Limb (tissue), 2 donors: ENCODE data around the gene RPS6KB2.
"Not testable (repeated sequence)": the region's sequence is repeated elsewhere in the genome, so short reads cannot be mapped to it uniquely, and the experiment has no call there.

Source experiments
- DNase-seq, 2 donors: peaks; one replicate each; pipeline ENCODE4 v3.0.0-alpha.2; 2016; ENCODE audit errors: extremely low spot score in 2 of 2

Gene RPS6KB2

GRCh38 chr11:67410984-67411784 lies 17.1 kb upstream of the RPS6KB2 start:
- DNase-seq = no peak

GRCh38 chr11:67411785-67412152 lies 16.5 kb upstream of the RPS6KB2 start:
- DNase-seq = no peak

- DNase-seq = no peak
Observed at GRCh38 chr11:67412495-67413179, 15.7 kb upstream of the RPS6KB2 start.

DNA sequence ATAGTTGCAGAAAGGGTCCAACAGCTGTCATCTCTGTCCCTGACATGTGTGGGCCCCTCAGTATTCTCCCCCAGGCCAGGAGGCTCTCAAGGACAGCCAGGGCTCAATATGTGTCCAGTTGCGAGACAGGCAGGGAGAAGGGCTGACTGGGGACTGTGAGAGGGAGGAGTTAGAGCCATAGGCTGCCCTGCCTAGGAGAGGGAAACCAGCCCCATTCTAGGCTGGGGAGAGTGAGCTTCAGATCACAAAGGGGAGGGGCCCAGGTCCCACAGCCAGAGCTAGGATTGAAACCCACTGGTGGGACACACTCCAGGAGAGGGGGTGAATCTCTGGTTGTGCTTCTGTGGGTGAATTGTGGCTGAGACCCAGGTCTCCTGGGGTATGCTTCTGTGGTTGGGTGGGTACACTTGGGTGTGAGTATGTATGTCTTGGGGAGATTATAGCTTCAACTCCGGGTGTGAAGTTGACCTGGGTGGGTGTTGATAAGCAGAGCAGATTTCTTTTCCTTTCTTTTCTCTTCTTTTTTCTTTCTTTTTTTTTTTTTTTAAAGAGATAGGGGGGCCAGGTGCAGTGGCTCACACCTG lies 14.9 kb upstream of the RPS6KB2 start:
- DNase-seq = no peak

DNA sequence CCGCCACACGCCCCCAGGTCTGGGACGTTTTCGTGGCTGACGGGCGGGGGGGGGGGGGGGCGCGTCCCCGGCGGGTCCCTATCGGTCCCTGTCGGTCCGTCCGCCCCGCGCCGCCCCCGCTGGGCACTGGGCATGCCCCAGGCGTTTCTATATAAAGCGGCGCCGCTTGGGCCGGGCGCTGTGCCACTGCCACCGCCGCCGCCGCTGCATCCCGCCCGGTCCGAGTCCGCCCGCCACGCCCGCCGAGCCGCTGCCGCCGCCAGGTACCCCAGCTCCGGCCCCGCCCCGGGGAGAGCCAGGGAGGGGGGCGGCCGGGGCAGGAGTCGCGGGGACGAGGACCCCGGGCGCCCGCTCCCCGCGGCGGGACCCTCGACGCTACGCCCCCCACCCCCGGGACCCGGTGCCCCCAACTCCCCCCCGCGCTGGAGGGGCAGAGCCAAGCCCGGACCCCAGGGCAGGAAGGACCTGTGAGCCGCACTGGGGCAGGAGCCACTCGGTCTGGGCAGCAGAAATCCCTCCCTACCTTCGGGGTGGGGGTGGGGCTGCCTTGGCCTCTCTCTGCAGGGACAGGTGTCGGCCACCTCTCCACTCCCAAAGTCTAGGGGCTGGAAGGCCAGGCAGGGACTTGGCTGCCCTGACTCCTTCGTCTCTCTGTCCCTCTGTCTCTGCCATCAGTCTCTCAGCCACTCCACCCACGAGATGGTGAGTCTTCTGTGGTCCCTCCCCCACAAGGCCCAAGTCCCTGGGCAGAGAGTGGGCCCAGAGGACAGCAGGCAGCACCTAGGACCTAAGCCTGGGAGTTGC lies 12.6 kb upstream of the RPS6KB2 start, which contains the start of gene CARNS1:
CARNS1 (plus strand) TSS at position 178 of the 804 bp plus-strand sequence; CDS start at position 700, 522 bp downstream.
- DNase-seq = no peak

GRCh38 chr11:67416416-67417335 lies 11.6 kb upstream of the RPS6KB2 start:
- DNase-seq = no peak

DNA sequence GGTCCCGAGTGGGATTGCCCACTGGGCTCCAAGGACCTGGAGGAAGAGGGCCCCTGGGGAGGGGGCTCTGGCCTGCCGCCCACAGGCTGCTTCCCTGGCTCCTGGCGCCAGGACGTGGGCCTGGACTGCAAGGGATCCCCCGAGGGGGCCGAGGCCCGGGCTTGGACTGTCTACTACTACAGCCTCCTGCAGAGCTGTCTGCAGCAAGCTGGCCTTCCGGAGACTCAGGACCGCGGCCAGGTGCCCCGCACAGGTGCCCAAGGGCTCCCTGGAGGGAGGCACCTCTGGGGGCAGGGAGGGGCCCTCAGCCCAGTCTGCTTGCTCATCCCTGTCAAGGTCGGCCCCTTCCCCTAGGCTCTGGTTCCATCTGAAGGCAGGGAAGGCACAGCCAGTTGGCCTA lies 10.9 kb upstream of the RPS6KB2 start:
- DNase-seq = no peak

DNA sequence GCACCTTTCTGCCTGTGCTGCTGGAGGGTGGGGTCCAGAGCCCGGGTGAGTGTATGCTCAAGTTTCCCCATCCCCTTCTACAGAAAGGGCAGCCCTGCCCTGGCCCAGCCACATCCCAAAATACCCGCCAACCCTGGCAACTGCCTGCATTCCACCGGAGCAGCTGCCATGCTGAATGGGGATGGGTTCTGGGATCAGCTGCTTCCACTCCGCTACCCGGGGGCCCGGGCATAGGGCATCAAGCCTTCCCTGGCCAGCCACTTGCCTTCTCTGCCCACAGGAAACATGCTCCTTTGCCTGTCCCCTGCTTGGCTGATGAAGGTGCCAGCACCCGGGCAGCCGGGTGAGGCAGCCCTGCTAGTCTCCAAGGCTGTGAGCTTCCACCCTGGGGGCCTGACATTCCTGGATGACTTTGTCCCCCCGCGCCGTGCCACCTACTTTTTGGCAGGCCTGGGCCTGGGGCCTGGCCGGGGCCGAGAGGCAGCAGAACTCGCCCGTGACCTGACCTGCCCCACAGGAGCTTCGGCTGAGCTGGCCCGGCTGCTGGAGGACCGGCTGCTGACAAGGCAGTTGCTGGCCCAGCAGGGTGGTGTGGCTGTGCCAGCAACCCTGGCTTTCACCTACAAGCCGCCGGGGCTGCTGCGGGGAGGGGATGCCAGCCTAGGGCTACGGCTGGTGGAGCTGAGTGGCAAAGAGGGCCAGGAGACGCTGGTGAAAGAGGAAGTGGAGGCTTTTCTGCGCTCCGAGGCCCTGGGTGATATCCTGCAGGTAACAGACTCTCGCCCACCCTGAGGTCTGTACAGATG lies 9.6 kb upstream of the RPS6KB2 start:
- DNase-seq = no peak

- DNase-seq = no peak
Observed at GRCh38 chr11:67419325-67420049, 8.8 kb upstream of the RPS6KB2 start.

- DNase-seq = no peak
Observed at GRCh38 chr11:67420147-67420645, 8.1 kb upstream of the RPS6KB2 start.

GRCh38 chr11:67420646-67421429 lies 7.5 kb upstream of the RPS6KB2 start:
- peak; percentile 92 to 99 for DNase-seq

DNA sequence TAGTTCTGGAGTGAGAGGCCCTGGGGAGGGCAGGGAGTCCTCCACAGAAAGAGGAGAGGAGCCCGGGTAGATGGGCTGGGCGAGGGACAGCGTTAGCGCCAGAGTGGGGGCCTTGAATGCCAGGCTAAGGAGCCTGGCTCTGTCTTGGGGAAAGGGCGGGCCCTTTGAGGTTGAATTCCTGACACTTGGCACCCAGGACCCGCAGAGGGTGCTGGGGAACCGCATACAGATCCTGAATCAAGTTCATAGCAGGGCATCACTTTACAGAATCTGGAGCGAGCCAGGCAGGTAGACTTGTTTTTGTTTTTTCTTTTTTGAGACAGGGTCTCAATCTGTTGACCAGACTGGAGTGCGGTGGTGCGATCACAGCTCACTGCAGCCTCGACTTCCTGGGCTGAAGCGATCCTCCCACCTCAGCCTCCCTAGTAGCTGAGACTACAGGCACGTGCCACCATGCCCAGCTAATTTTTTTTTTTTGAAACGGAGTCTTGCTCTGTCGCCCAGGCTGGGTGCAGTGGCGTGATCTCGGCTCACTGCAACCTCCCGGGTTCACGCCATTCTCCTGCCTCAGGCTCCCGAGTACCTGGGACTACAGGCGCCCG lies 6.8 kb upstream of the RPS6KB2 start:
- no peak for DNase-seq

DNA sequence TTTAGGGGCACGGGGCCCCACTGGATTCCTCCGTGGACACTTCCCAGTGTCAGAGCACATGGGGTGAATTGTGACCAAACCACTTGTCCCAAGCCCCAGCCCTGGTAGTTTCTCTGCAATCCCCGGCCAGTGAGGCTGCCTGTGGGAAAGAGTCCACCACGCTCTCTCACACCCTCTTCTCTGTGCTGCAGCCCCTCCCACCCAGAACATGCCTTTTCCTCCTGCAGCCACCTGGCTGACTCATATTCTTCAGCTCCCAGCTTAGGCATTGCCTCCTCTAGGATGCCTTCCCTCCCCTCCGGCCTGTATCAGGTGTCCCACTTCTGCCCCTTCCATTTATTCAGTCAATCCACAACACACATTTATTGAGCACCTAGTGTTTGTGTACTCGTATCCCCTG lies 5.4 kb upstream of the RPS6KB2 start:
- DNase-seq = no peak

GRCh38 chr11:67423466-67423865 lies 4.8 kb upstream of the RPS6KB2 start:
- no peak for DNase-seq

GRCh38 chr11:67423891-67424613 lies 4.2 kb upstream of the RPS6KB2 start:
- DNase-seq = no peak

DNA sequence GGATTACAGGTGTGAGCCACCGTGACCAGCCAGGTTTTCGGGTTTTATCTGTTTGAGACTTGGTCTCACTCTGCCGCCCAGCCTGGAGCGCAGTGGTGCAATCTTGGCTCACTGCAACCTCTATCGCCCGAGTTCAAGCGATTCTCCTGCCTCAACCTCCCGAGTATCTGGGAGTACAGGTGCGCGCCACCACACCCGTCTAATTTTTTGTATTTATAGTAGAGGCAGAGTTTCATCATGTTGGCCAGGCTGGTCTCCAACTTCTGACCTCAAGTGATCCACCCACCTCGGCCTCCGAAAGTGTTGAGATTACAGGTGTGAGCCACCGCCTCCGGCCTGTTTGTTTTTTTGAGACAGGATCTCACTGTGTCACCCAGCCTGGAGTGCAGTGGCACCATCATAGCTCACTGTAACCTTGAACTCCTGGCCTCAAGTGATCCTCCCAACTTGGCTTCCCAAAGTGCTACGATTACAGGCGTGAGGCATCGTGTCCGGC lies 882 bp upstream of the RPS6KB2 start:
- not testable (repeated sequence) for DNase-seq
